BJ (cell line): ENCODE measurements around the gene TMEM119. TPM values are rescaled to one million over a fixed set of nuclear protein-coding genes. Genes with fewer than 3 reads are reported as not detected.

Source experiments
- CTCF ChIA-PET: fragments of 350-600 bp; formaldehyde crosslinking; extraction: SDS; loops from one replicate; lab custom pipeline; 2021; ENCODE audit warnings: antibody characterized with exemption, inconsistent platforms; lab: Yijun Ruan, JAX
- POLR2A ChIA-PET: fragments of 300-600 bp; sonication (Branson Sonifier 250); formaldehyde crosslinking; extraction: SDS; loops from one replicate; lab custom pipeline; 2021; ENCODE audit warnings: antibody characterized with exemption; lab: Charles Lee
- DNase-seq: peaks from one replicate; pipeline ENCODE4 v3.0.0-alpha.2; 2011; ENCODE audit warnings: low read depth
- H3K27me3 ChIP-seq: 2 replicates; pipeline ENCODE4 v1.6.0; 2011; ENCODE audit warnings: low read length; ENCODE audit not compliant: control insufficient read depth, insufficient read depth
- H3K36me3 ChIP-seq: 2 replicates; pipeline ENCODE4 v1.5.1; 2011; ENCODE audit warnings: low read length; ENCODE audit not compliant: control insufficient read depth, insufficient read depth
- H3K4me3 ChIP-seq: 2 replicates; pipeline ENCODE4 v1.5.1; 2011; ENCODE audit warnings: low read depth, mild to moderate bottlenecking, control low read depth, low read length
- CTCF ChIP-seq: IDR thresholded peaks from 2 replicates; pipeline ENCODE4 v1.5.1; 2011; ENCODE audit warnings: low read depth, mild to moderate bottlenecking, control low read depth, inconsistent platforms, low read length, moderate library complexity; ENCODE audit not compliant: insufficient read depth
- polyA plus RNA-seq: library from polyadenylated mRNA; depleted of rRNA; stranded (reverse); fragments of >200 nt; gene quantifications from 2 replicates; pipeline ENCODE4 v1.2.3, GENCODE V29; 2011

Gene TMEM119
- polyA plus RNA-seq, 1 experiment = 80.6 TPM

- no peak for DNase-seq
- no peaks in the 10 kb centered on the region for H3K27me3 ChIP-seq
- TF ChIP-seq CTCF = no peak
- no peak overlapping the region for H3K4me3 ChIP-seq
- H3K36me3 ChIP-seq = peaks cover 19% of the 10 kb centered on the region
- ChIA-PET POLR2A (no interaction called here), CTCF (interaction anchor here (1.3 kb wide), 1 partner anchor 159 kb away, joined by 3 read pairs; no protein-coding TSS in a partner anchor)
Measured at GRCh38 chr12:108643941-108644810, 46.3 kb upstream of the TMEM119 start.

DNA sequence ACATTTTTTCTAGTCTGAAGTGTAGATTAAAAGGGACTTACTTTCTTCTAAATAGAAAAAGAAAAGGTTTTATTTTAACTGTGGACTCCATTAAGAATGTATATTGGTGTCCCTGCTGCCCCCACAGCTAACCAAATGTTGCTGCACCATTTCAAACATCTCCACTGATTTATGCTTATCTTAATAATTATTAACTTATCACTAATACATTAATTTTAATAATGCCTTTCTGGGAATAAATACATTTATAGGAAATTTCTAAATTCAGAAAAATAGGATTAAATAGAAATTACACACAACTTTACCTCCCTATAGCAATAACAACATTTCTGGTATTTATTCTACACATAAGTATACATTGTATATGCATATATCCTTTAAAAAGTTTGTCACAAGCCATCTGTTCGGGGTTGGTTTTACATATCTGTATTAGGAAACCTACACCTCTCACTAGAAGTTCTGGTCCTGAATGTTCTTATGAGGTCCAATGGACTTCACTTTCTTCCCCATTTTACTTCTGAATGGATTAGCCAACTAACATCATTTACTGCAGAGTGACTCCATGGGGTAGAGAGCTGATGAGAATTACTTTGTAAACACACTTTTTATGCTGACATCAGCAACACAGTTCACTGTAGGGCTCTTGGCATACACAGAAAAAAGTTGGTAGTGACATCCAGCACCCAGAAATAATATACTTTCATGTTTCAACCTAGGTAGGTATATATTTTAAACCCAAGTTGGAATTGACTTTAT is 45.2 kb upstream of the TMEM119 start:
- CTCF ChIA-PET = no interaction called here
- TF ChIP-seq CTCF = no peak

GRCh38 chr12:108642269-108642870 is 44.5 kb upstream of the TMEM119 start:
- no peaks in the 10 kb centered on the region for H3K27me3 ChIP-seq
- TF ChIP-seq CTCF = no peak
- POLR2A ChIA-PET = no interaction called here
- H3K4me3 ChIP-seq = no peak overlapping the region
- peaks cover 10% of the 10 kb centered on the region for H3K36me3 ChIP-seq
- CTCF ChIA-PET = no interaction called here
- no peak for DNase-seq

More for the DNA sequence above, 45.2 kb upstream of the TMEM119 start:
- Histone ChIP-seq H3K36me3 (peaks cover 13% of the 10 kb centered on the region), H3K4me3 (no peak overlapping the region), H3K27me3 (no peaks in the 10 kb centered on the region)
- POLR2A ChIA-PET = no interaction called here
- DNase-seq = no peak

GRCh38 chr12:108641446-108642268 is 43.8 kb upstream of the TMEM119 start:
- H3K36me3 ChIP-seq = peaks cover 8% of the 10 kb centered on the region
- ChIA-PET POLR2A (no interaction called here), CTCF (interaction anchor here (0.8 to 1.1 kb wide), 4 partner anchors 11 to 161 kb away, joined by 3 to 4 read pairs (median 3); no protein-coding TSS in a partner anchor)

More at GRCh38 chr12:108641446-108642268, 43.8 kb upstream of the TMEM119 start:
- DNase-seq = no peak
- Histone ChIP-seq H3K4me3 (no peak overlapping the region), H3K27me3 (no peaks in the 10 kb centered on the region)
- TF ChIP-seq CTCF = no peak
